NCI-H748 (cell line): ENCODE results near the gene KRTAP5-8.
"Not testable (repeated sequence)": the region's sequence is repeated elsewhere in the genome, so short reads cannot be mapped to it uniquely, and the experiment has no call there.

Experiments
- DNase-seq: peaks from one replicate; lab custom pipeline; 2025; ENCODE audit not compliant: unreplicated experiment; lab: John Stamatoyannopoulos, UW

The KRTAP5-8 gene

DNA sequence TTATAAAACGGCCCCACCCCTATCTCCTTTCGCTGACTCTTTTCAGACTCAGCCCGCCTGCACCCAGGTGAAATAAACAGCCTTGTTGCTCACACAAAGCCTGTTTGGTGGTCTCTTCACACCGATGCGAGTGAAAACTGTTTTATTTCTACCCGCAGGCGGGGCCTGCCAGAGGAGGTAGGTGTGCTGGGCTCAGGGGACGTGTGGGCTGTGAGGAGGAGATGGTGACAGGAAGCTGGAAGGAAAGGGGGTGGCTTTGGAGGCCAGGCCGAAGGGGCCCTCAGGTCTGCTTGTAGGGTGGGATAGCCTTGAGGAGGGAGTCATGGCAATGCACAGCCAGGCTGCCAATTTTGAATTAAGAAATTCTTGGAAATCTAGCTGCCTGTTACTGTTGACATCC is 32.0 kb upstream of the KRTAP5-8 start:
- DNase-seq: no peak

- DNase-seq: no peak
These were observed 30.7 kb upstream of the KRTAP5-8 start for GRCh38 chr11:71507102-71507501.

- DNase-seq: no peak
These were observed 19.0 kb upstream of the KRTAP5-8 start for GRCh38 chr11:71518506-71519471.

GRCh38 chr11:71519546-71519945 is 18.3 kb upstream of the KRTAP5-8 start:
- no peak for DNase-seq

- DNase-seq: no peak
These were observed 12.5 kb upstream of the KRTAP5-8 start for GRCh38 chr11:71525188-71525937.

DNA sequence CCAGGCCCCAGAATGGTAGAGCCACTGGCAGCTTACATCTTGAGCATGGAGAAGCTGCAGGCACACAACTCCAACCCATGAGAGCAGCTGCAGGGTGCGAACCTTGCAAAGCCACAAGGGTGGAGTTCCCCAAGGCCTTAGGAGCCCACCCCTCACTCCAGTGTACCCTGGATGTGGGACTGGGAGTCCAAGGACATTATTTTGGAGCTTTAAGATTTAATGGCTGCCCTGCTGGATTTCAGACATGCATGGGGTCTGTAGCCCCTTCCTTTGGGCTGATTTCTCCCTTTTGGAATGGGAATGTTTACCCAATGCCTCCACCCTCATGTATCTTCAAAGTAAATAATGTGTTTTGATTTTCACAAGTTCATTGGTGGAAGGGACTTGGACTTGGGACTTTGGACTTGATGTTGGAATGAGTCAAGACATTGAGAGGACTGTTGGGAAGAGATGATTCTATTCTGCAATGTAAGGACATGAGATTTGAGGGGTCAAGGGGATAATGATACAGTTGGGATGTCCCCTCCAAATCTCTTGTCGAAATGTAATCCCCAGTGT is 11.8 kb upstream of the KRTAP5-8 start:
- DNase-seq: no peak

DNA sequence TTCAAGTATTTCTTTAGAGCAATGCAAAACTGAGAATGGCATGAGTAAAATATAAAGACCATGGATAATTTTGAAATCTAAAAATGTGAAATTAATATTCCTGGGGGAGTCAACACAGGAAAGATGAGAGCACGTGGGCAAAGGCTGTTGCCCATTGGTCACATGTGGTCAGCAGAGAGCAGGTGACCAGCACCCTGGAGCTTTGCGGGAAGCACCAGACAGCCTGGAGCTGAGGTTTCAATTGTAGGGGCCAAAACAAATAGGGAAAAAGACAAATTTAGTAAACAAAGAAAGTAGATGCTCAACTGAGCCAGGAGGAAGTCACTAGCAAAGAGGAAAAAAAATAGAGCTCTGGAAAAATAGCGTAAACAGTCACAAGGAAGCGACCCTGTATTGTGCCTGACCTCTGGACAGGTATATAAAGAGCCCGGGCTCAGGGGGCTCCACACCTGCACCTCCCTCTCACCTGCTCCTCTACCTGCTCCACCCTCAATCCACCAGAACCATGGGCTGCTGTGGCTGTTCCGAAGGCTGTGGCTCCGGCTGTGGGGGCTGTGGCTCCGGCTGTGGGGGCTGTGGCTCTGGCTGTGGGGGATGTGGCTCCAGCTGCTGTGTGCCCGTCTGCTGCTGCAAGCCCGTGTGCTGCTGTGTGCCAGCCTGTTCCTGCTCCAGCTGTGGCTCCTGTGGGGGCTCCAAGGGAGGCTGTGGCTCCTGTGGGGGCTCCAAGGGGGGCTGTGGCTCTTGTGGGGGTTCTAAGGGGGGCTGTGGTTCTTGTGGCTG is 10.8 kb upstream of the KRTAP5-8 start, which contains the start of gene KRTAP5-7:
KRTAP5-7 (plus strand) TSS at position 472 of the 780 bp plus-strand sequence; CDS start at position 506, 34 bp downstream.
- DNase-seq: not testable (repeated sequence)

- DNase-seq: no peak
These were observed 10.1 kb upstream of the KRTAP5-8 start for GRCh38 chr11:71527576-71528210.

DNA sequence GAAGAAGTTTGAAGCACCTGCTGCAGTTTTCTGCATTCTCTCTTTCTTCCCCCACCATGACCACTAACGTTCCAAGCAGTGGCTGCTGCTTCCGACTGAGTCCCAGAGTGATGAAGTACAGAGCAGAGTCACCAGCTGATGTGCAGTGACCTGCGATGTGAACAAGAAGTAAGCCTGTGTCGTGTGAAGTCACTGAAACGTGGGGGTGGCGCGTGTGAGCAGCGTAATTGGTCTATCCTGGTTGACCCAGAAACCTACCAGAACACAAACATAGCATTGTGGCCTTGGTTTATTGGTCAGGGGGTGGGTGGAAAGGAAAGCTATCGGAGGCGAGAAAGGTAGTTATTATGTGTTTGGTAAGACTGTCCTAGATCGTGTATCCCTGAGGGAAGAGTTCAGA is 7.2 kb upstream of the KRTAP5-8 start:
- no peak for DNase-seq

- DNase-seq: no peak
These were observed 5.7 kb upstream of the KRTAP5-8 start for GRCh38 chr11:71532036-71532610.

DNA sequence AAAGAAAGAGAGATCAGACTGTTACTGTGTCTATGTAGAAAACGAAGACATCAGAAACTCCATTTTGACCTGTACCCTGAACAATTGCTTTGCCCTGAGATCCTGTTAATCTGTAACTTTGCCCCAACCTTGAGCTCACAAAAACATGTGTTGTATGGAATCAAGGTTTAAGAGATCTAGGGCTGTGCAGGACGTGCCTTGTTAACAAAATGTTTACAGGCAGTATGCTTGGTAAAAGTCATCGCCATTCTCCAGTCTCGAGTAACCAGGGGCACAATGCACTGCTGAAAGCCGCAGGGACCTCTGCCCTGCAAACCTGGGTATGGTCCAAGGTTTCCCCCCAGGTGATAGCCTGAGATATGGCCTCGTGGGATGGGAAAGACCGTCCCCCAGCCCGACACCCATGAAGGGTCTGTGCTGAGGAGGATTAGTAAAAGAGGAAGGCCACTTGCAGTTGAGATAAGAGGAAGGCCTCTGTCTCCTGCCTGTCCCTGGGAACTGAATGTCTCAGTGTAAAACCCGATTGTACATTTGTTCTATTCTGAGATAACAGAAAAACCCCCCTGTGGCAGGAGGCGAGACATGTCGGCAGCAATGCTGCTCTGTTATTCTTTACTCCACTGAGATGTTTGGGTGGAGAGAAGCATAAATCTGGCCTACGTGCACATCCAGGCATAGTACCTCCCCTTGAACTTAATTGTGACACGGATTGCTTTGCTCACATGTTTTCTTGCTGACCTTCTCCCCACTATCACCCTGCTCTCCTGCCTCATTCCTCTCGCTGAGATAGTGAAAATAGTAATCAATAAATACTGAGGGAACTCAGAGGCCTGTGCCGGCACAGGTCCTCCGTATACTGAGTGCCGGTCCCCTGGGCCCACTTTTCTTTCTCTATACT is 2.9 kb upstream of the KRTAP5-8 start:
- not testable (repeated sequence) for DNase-seq

DNA sequence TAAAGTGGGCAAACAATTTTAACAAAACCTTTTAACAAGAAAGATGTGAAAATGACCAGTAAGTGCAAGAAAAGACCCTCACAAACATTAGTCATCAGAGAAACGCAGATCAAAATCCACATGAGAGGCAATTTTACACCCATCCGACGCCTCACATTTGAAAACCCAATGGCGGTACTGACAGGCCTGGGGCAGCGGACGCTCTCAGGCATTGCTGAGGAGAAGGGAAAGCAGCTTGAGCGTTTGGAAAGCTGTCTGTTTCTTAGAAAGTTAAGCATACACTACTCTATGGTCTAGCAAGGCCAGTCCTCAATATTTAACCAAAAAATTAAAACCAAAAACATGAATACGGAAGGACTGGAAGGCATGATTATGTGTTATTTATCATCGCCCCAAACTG is 2.0 kb upstream of the KRTAP5-8 start:
- no peak for DNase-seq

- no peak for DNase-seq
These were observed 288 bp upstream of the KRTAP5-8 start for GRCh38 chr11:71537537-71537936.

- DNase-seq: no peak
These were observed 803 bp downstream of the KRTAP5-8 start for GRCh38 chr11:71538666-71538990.

- DNase-seq: no peak
These were observed 1.2 kb downstream of the KRTAP5-8 start for GRCh38 chr11:71539017-71539416.

- not testable (repeated sequence) for DNase-seq
These were observed 2.1 kb downstream of the KRTAP5-8 start for GRCh38 chr11:71539971-71540370.

DNA sequence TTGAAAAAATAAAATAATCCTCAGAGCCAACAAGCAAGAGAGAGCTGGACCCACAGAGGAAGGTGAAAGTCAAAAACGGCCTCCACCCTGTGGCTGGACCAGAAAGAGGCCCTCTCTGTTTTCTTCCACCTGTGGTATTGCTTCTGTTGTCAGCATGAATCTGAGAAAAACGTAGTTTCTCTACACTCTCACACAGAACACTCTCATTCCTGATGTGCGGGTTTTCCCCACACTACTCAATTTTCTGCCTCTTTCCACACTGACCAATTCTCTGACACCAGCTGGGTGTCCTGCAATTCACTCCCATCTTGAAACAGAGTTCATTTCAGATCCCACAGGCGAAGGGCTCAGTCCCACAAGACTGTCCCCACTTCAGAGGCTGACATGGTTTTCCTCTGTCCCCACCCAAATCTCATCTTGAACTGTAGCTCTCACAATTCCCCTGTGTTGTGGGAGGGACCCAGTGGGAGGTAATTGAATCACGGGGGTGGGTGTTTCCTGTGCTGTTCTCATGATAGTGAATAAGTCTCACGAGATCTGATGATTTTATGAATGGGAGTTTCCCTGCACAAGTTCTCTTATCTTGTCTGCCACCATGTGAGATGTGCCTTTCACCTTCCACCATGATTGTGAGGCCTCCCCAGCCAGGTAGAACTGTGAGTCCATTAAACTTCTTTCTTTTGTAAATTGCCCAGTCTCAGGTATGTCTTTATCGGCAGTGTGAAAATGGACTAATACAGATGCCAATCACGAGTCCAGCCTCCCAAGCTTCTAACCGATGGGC is 2.9 kb downstream of the KRTAP5-8 start:
- not testable (repeated sequence) for DNase-seq

- no peak for DNase-seq
These were observed 4.6 kb downstream of the KRTAP5-8 start for GRCh38 chr11:71542382-71542781.
